ENCODE measurements around the gene KCTD21. TPM values are rescaled to one million over a fixed set of nuclear protein-coding genes. Genes with fewer than 3 reads are reported as not detected.

KCTD21 gene
- total and polyA plus RNA-seq, 5 donors: 4.6 to 10.7 (median 9.7) TPM

DNA sequence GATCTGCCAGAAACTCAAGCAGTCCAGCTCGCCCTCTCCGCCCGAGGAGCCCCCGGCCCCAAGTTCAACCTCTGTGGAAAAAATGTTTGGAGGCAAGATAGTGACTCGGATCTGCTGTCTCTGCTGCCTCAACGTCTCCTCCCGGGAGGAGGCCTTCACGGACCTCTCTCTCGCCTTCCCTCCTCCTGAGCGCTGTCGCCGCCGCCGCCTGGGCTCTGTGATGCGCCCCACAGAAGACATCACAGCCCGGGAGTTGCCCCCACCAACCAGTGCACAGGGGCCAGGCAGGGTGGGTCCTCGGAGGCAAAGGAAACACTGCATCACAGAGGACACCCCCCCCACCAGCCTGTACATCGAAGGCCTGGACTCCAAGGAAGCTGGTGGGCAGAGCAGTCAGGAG, 21.1 kb upstream of the KCTD21 start:
- Histone ChIP-seq H3K4me1 (ENCODE audit: control insufficient read depth, insufficient read depth, low read length) (peaks cover 13% of the 10 kb centered on the region), H3K27ac (ENCODE audit: low read length) (no peak overlapping the region), H3K9me3 (ENCODE audit: control insufficient read depth, low read length) (no peaks in the 10 kb centered on the region), H3K27me3 (ENCODE audit: control insufficient read depth, insufficient read depth) (no peaks in the 10 kb centered on the region), H3K4me3 (ENCODE audit: low read length) (no peak overlapping the region)
- ATAC-seq: no peak
- WGBS: 87% methylated on average over 18 of the region's 18 CpGs
- peak in 1 of 3 donors; percentile 20 for DNase-seq
- intact Hi-C loops (cut with DNase I): no loop called here

DNA sequence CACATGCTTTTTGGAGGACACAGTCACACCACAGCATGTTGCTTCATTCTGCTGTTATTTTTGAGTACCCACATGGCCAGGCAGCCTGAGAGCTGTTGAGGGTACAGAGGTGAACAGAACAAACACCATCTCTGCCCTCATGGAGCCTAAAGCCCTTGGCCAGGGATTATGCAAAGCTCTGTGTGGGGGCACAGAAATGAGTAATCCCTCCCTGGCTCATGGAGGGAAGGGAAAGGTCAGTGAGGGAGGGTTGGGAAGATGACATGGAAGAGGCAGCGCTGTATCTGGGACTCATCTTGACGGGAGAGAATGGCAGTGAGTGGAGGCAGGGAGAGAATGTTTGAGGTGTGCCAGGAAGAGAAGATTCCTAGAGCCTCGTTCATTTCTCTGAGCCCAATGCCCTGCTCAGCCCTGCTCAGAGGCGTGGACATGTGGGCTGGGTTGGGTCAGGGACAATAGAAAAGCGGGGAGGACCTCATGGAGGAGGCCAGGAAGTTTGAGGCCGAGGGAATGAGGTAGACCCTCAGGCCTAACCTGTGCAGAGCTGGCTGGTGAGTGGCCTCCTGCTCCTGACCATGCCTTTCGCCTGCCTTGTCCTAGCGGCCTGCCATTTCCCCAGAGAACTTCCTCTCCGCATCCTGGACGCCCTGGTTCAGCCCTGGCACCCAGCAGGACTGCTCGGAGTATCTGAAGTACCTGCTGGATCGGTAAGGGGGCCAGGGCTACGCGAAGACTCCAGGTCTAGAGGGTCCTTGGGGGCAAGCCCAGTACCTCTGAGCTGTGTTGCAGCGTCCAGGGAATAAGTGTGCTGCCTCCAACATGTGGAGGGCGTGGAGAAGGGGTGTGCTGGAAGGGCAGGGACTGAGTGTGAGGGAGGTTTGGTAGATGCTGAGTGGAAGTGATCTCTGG, 20.1 kb upstream of the KCTD21 start:
- H3K27ac ChIP-seq (ENCODE audit: low read length): no peak overlapping the region
- ATAC-seq (peak; percentile 21 to 46), DNase-seq (peak in 1 of 3 donors; percentile 40)
- H3K9me3 ChIP-seq (ENCODE audit: control insufficient read depth, low read length): no peaks in the 10 kb centered on the region
- 91% methylated on average over 16 of the region's 16 CpGs for WGBS
- H3K4me3 ChIP-seq (ENCODE audit: low read length): no peak overlapping the region
- no peaks in the 10 kb centered on the region for H3K27me3 ChIP-seq (ENCODE audit: control insufficient read depth, insufficient read depth)
- peaks cover 13% of the 10 kb centered on the region for H3K4me1 ChIP-seq (ENCODE audit: control insufficient read depth, insufficient read depth, low read length)
- intact Hi-C loops (cut with DNase I): no loop called here

DNA sequence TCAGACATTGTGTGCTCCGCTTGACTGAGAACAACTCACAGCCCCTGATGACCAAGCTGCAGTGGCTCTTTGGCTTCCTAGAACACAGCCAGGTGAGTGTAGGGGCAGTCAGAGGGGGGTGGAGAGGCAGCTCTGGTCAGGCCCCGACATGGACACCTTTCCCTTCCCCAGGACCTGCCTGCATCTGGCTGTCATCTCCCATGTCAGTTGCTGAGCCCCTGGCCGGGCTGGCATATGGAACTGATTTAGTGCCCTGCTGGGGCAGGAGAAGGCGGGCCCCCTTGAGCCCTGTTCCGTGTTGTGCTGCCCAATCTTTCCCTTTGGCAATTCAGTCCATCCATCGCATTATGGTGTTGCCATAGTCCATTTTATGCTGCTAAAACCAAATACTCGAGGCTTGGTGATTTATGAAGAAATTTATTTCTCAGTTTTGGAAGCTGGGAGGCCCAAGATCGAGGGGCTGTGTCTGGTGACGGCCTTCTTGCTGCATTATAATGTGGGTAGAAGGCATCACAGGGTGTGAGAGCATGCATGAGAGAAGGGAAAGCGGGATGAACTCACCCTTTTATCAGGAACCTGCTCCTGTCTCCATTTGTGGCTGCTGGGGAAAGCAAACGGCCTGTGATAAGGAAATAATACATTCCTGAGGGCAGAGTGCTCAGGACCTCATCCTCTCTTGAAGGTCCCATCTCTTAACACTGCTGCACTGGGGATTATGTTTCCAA, 19.3 kb upstream of the KCTD21 start:
- intact Hi-C loops (cut with DNase I): no loop called here
- Histone ChIP-seq H3K9me3 (ENCODE audit: control insufficient read depth, low read length) (no peaks in the 10 kb centered on the region), H3K27me3 (ENCODE audit: control insufficient read depth, insufficient read depth) (no peaks in the 10 kb centered on the region), H3K4me3 (ENCODE audit: low read length) (no peak overlapping the region), H3K4me1 (ENCODE audit: control insufficient read depth, insufficient read depth, low read length) (peaks cover 8% of the 10 kb centered on the region), H3K27ac (ENCODE audit: low read length) (no peak overlapping the region)
- 88% methylated on average over 11 of the region's 11 CpGs for WGBS
- peak in 1 of 3 donors; percentile 24 for DNase-seq
- ATAC-seq: no peak

DNA sequence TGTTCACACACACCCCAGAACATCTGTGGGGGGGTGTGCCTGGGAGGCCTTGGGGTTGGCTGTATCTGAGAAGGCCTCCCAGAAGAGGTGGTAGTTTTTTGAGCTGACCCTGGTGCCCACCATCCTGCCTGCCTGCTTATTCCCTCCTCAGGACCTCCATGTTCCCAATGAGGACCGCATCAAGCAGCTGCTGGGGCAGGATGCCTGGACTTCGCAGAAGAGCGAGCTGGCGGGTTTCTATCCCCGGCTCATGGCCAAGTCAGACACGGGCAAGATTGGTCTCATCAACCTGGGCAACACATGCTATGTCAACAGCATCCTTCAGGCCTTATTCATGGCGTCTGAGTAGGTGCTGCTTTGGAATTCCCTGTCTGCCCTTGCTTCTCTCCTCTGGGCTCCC, 17.3 kb upstream of the KCTD21 start:
- Histone ChIP-seq H3K27me3 (ENCODE audit: control insufficient read depth, insufficient read depth) (no peaks in the 10 kb centered on the region), H3K4me1 (ENCODE audit: control insufficient read depth, insufficient read depth, low read length) (peaks cover 9% of the 10 kb centered on the region), H3K9me3 (ENCODE audit: control insufficient read depth, low read length) (no peaks in the 10 kb centered on the region), H3K27ac (ENCODE audit: low read length) (no peak overlapping the region), H3K4me3 (ENCODE audit: low read length) (no peak overlapping the region)
- WGBS: 89% methylated on average over 7 of the region's 7 CpGs
- intact Hi-C loops (cut with DNase I): no loop called here
- ATAC-seq (no peak), DNase-seq (peak in 1 of 3 donors; percentile 20)

DNA sequence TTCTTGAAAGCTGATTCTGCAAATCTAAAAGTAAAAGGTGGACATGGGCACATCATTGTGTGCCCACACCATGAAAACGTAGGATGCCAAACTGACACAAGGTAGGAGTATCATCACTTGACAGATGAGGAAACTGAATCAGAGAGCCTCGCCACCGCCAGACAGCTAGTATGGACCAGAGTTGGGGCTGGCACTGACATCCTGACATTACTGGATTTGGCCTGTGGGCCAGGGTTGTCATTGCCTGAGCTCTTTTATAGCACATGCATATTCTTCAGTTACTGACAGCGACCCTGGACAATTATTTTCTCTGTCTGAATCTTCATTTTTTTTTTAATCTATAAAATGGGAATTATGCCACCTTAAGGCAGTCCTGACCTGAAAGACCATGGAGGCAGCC, 16.8 kb upstream of the KCTD21 start:
- ATAC-seq (no peak), DNase-seq (peak in 1 of 3 donors; percentile 12)
- Histone ChIP-seq H3K27me3 (ENCODE audit: control insufficient read depth, insufficient read depth) (no peaks in the 10 kb centered on the region), H3K4me3 (ENCODE audit: low read length) (no peak overlapping the region), H3K27ac (ENCODE audit: low read length) (no peak overlapping the region), H3K4me1 (ENCODE audit: control insufficient read depth, insufficient read depth, low read length) (peaks cover 10% of the 10 kb centered on the region), H3K9me3 (ENCODE audit: control insufficient read depth, low read length) (no peaks in the 10 kb centered on the region)
- 97% methylated on average over 4 of the region's 4 CpGs for WGBS
- intact Hi-C loops (cut with DNase I): no loop called here

DNA sequence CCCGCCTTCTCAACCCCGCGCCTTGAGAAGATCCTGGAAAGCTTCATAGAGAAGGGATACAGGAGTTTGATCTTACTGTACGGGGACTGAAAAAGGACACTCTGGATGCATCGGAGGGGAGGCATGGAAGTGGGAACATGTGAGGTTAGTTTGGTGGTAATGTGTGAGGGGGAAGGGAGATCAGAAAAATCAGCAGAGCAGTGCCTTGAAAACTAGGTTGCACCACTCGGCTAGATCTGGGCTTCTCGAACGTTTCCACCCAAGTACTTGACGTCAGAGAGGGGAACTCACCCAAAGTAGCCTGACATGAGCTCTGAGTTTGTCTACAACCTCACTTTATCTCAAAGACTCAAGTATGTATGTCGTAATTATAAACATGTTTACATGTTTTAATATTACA, 14.8 kb upstream of the KCTD21 start:
- intact Hi-C loops (cut with DNase I): no loop called here
- H3K4me1 ChIP-seq (ENCODE audit: control insufficient read depth, insufficient read depth, low read length): peaks cover 8% of the 10 kb centered on the region
- no peak for DNase-seq
- no peaks in the 10 kb centered on the region for H3K9me3 ChIP-seq (ENCODE audit: control insufficient read depth, low read length)
- 88% methylated on average over 10 of the region's 10 CpGs for WGBS
- H3K27ac ChIP-seq (ENCODE audit: low read length): no peak overlapping the region
- H3K4me3 ChIP-seq (ENCODE audit: low read length): no peak overlapping the region
- no peak for ATAC-seq
- H3K27me3 ChIP-seq (ENCODE audit: control insufficient read depth, insufficient read depth): no peaks in the 10 kb centered on the region

DNA sequence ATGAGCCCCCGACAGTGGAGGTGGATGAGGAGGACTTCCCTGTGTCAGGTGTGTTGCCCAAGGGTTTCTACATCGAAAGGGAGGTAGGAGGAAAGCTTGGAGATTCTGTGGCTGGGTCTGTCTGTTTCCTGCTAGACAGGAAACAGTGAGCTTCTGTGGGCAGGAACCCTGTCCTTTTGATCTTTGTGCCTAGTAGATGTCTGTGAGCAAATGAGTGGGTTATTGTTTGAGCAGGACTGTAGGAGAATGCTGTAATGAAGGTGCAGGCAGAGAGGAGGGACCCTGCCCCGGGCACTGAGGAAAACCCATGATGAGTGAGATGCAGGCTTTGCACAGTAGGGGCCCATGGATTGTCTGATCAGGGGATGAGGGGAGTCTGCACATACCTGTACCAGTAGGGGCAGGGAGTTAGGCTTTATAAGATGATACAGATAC, 14.3 kb upstream of the KCTD21 start:
- DNase-seq: peak in 1 of 3 donors; percentile 9
- intact Hi-C loops (cut with DNase I): no loop called here
- WGBS: 75% methylated on average over 3 of the region's 3 CpGs
- Histone ChIP-seq H3K27me3 (ENCODE audit: control insufficient read depth, insufficient read depth) (no peaks in the 10 kb centered on the region), H3K9me3 (ENCODE audit: control insufficient read depth, low read length) (no peaks in the 10 kb centered on the region), H3K27ac (ENCODE audit: low read length) (no peak overlapping the region), H3K4me3 (ENCODE audit: low read length) (no peak overlapping the region), H3K4me1 (ENCODE audit: control insufficient read depth, insufficient read depth, low read length) (peaks cover 4% of the 10 kb centered on the region)
- no peak for ATAC-seq

DNA sequence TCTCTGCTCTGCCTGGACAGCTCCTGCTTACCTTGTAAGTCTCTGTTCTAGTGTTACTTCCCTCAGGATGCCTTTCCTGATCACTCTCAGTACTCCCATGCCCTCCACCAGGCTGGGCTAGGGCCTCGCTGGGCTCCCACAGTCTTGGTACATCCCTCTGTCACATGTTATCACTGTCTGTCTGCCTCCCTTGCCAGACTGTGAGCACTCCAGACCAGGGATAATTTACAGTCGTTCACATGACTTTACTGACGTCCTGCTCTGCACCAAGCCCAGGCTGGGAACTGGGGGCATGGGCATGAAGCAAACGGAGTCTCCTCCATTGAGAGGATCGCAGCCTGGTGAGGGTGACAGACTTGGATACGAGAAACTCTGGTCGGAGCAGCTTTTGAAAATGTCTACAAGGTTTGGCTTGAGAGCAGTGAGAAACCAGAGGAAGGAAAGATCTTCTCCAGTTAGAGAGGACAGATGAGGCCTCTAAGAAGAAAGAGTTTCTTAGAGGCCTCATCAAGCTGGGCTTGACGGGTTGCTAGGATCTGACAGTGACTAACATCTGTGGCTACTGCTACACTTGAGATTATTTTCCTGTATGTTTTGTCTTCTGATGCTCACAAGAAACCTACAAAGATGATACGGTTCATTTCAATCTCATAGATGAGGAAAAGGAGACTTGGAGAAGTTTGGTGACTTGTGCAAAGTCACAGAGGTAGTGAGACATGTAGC, 12.8 kb upstream of the KCTD21 start:
- ATAC-seq (peak; percentile 68 to 78), DNase-seq (peak in 1 of 3 donors; percentile 54)
- Histone ChIP-seq H3K4me1 (ENCODE audit: control insufficient read depth, insufficient read depth, low read length) (peaks cover 2% of the 10 kb centered on the region), H3K27me3 (ENCODE audit: control insufficient read depth, insufficient read depth) (no peaks in the 10 kb centered on the region), H3K27ac (ENCODE audit: low read length) (no peak overlapping the region), H3K9me3 (ENCODE audit: control insufficient read depth, low read length) (no peaks in the 10 kb centered on the region), H3K4me3 (ENCODE audit: low read length) (no peak overlapping the region)
- 75% methylated on average over 9 of the region's 9 CpGs for WGBS
- intact Hi-C loops (cut with DNase I): no loop called here

DNA sequence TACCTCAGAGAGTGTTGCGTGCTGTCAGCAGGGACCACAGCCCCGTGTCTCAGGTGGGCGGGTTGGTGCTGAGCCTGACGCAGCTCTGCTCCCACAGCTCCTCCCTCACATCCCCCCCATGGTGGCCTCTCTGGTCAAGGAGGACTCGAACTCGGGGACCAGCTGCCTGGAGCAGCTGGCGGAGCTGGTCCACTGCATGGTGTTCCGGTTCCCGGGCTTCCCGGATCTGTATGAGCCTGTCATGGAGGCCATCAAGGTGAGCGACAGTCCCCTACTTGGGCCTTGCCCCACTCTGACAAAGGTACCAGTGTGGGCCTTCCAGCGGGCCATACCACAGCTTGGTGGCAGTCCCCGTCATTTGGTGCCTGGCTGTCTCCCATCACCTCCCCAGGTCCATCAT, 12.1 kb upstream of the KCTD21 start:
- H3K4me1 ChIP-seq (ENCODE audit: control insufficient read depth, insufficient read depth, low read length): peaks cover 2% of the 10 kb centered on the region
- no peaks in the 10 kb centered on the region for H3K9me3 ChIP-seq (ENCODE audit: control insufficient read depth, low read length)
- ATAC-seq (peak in 1 of 2 donors; percentile 7), DNase-seq (peak in 1 of 3 donors; percentile 32)
- intact Hi-C loops (cut with DNase I): no loop called here
- no peaks in the 10 kb centered on the region for H3K27me3 ChIP-seq (ENCODE audit: control insufficient read depth, insufficient read depth)
- 93% methylated on average over 13 of the region's 13 CpGs for WGBS
- no peak overlapping the region for H3K27ac ChIP-seq (ENCODE audit: low read length)
- no peak overlapping the region for H3K4me3 ChIP-seq (ENCODE audit: low read length)

DNA sequence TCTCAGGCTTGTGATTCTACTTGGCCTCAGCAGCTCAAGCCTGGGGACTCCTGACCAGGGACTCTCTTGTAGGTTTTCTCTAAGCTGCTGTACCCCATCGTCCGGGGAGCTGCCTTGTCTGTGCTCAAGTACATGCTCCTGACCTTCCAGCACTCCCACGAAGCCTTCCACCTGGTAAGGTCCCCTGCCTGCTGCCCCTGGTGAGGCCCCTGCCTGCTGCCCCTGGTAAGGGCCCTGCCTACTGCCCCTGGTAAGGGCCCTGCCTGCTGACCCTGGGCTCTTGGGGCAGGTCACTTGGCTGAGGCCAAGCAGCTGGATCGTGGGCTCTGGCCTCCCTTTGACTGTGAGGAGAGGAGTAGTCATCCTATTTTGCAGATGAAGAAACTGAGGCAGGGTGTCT, 11.6 kb upstream of the KCTD21 start:
- no peak for ATAC-seq
- H3K27ac ChIP-seq (ENCODE audit: low read length): no peak overlapping the region
- H3K4me1 ChIP-seq (ENCODE audit: control insufficient read depth, insufficient read depth, low read length): peaks cover 2% of the 10 kb centered on the region
- no peaks in the 10 kb centered on the region for H3K9me3 ChIP-seq (ENCODE audit: control insufficient read depth, low read length)
- no peaks in the 10 kb centered on the region for H3K27me3 ChIP-seq (ENCODE audit: control insufficient read depth, insufficient read depth)
- WGBS: 88% methylated on average over 4 of the region's 4 CpGs
- intact Hi-C loops (cut with DNase I): no loop called here
- DNase-seq: peak in 1 of 3 donors; percentile 18
- no peak overlapping the region for H3K4me3 ChIP-seq (ENCODE audit: low read length)

DNA sequence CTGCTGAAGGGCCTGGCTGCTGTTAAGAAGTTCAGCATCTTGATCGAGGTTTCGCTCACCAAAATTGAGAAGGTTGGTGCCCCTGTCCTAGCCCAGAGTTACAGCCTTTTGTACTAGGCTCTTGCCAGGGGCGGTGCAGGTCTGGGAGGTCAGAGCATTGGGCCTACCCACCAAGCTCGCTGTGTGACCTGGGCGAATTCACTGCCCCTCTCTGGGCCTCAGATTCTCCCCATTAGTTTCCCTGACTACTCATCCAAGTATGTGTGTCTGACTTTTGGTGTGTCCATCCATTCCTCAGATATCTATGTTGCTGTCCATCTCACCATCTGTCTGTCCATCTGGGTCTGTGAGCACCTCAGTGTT, 11.2 kb upstream of the KCTD21 start:
- H3K4me1 ChIP-seq (ENCODE audit: control insufficient read depth, insufficient read depth, low read length): peaks cover 2% of the 10 kb centered on the region
- intact Hi-C loops (cut with DNase I): no loop called here
- 97% methylated on average over 5 of the region's 5 CpGs for WGBS

More for the DNA sequence above, 11.2 kb upstream of the KCTD21 start:
- Histone ChIP-seq H3K4me3 (ENCODE audit: low read length) (no peak overlapping the region), H3K27ac (ENCODE audit: low read length) (no peak overlapping the region), H3K27me3 (ENCODE audit: control insufficient read depth, insufficient read depth) (no peaks in the 10 kb centered on the region), H3K9me3 (ENCODE audit: control insufficient read depth, low read length) (no peaks in the 10 kb centered on the region)
- peak in 1 of 3 donors; percentile 5 for DNase-seq
- ATAC-seq: no peak
